ENCODE results near the gene LAMA2. TPM values are rescaled to one million over a fixed set of nuclear protein-coding genes. Genes with fewer than 3 reads are reported as not detected.

LAMA2 gene
- total and polyA plus RNA-seq, 2 donors (not counting 1 experiment from before 2014, with no cell fraction given), result 19.5 to 67.5 TPM

DNA sequence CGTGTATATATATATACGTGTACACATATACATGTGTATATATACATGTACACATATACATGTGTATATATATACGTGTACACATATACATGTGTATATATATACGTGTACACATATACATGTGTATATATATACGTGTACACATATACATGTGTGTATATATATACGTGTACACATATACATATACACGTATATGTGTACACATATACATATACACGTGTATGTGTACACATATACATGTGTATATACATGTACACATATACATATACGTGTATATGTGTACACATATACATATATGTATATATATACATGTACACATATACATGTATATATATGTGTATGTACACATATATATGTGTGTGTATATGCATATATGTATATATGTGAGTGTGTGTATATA lies 317.2 kb downstream of the LAMA2 start:
- no peaks in the 10 kb centered on the region for H3K4me1 ChIP-seq (ENCODE audit: control insufficient read depth, extremely low read depth, insufficient read depth, low read length)
- H3K79me2 ChIP-seq (ENCODE audit: control insufficient read depth, insufficient read depth, low read length), result no peaks in the 10 kb centered on the region
- H3K4me2 ChIP-seq (ENCODE audit: extremely low read depth, insufficient read depth, low read length), result no peak overlapping the region
- no peaks in the 10 kb centered on the region for H4K20me1 ChIP-seq (ENCODE audit: control insufficient read depth, extremely low read depth, insufficient read depth, low read length)
- H3K9ac ChIP-seq (ENCODE audit: insufficient read depth, low read length), result no peak overlapping the region
- DNase-seq (ENCODE audit: low read depth in 2 of 2), result no peak
- no peak overlapping the region for H3K27ac ChIP-seq (ENCODE audit: insufficient read depth, low read length)
- TF ChIP-seq, protein P1, sequence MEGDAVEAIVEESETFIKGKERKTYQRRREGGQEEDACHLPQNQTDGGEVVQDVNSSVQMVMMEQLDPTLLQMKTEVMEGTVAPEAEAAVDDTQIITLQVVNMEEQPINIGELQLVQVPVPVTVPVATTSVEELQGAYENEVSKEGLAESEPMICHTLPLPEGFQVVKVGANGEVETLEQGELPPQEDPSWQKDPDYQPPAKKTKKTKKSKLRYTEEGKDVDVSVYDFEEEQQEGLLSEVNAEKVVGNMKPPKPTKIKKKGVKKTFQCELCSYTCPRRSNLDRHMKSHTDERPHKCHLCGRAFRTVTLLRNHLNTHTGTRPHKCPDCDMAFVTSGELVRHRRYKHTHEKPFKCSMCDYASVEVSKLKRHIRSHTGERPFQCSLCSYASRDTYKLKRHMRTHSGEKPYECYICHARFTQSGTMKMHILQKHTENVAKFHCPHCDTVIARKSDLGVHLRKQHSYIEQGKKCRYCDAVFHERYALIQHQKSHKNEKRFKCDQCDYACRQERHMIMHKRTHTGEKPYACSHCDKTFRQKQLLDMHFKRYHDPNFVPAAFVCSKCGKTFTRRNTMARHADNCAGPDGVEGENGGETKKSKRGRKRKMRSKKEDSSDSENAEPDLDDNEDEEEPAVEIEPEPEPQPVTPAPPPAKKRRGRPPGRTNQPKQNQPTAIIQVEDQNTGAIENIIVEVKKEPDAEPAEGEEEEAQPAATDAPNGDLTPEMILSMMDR (conservative IDR thresholded peaks at IDR 0.05 in 1 of 2, IDR thresholded peaks at IDR 0.05 in 1 of 2; ENCODE audit: low read depth in 1 of 2, low read length in 2 of 2), result no peak
- no peak for TF ChIP-seq EZH2 (IDR thresholded peaks at IDR 0.05; ENCODE audit: low read length, missing control alignments)
- H3K9me3 ChIP-seq (ENCODE audit: control insufficient read depth, insufficient read depth, low read depth, low read length), result no peaks in the 10 kb centered on the region
- H3K4me3 ChIP-seq (replicated peaks in 1 of 4; ENCODE audit: control extremely low read depth in 1 of 4, insufficient read depth in 1 of 4, low read depth in 3 of 4, low read length in 4 of 4), result no peak overlapping the region
- no peak overlapping the region for H2AFZ ChIP-seq (ENCODE audit: low read length)
- no peaks in the 10 kb centered on the region for H3K36me3 ChIP-seq (ENCODE audit: control insufficient read depth, insufficient read depth, low read length)
- H3K27me3 ChIP-seq (ENCODE audit: control insufficient read depth, insufficient read depth, low read length), result no peaks in the 10 kb centered on the region

DNA sequence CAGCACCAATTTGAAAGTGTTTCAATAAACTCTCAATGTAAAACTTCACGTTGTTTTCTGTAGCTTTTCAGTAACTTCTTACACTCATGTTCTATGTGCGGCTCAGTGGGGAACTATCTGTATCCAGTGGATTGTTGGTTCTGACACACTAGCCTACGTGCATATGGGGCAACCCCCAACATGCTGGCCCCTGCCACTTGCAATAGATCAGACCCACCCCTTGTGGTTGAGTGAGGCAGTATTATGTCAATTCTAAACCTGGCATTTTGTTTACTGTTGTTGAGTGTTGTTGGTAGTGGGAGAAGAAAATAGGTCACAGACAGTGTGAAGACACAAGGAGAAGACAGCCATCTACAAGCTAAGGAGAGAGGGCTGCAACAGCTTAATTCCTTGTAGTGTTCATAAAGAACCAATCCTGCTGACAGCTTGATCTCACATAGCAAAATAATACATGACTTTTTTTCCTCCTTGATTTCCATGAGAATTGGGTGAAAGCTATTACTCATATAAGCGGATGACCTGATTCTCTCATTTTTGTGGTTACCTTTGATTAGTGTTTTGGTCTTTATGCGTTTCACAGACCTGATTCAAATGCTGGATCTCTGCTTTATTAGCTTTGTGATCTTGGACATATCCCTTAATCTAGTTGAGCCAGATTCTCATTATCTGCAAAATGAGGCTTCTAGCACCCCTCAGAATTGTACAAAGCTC lies 320.4 kb downstream of the LAMA2 start:
- TF ChIP-seq, protein P1 (conservative IDR thresholded peaks at IDR 0.05 in 1 of 2, IDR thresholded peaks at IDR 0.05 in 1 of 2; ENCODE audit: low read depth in 1 of 2, low read length in 2 of 2), result no peak
- no peak for TF ChIP-seq EZH2 (IDR thresholded peaks at IDR 0.05; ENCODE audit: low read length, missing control alignments)
- no peak overlapping the region for H3K4me3 ChIP-seq (replicated peaks in 1 of 4; ENCODE audit: control extremely low read depth in 1 of 4, insufficient read depth in 1 of 4, low read depth in 3 of 4, low read length in 4 of 4)
- H3K9ac ChIP-seq (ENCODE audit: insufficient read depth, low read length), result no peak overlapping the region
- H4K20me1 ChIP-seq (ENCODE audit: control insufficient read depth, extremely low read depth, insufficient read depth, low read length), result no peaks in the 10 kb centered on the region
- no peak overlapping the region for H2AFZ ChIP-seq (ENCODE audit: low read length)
- H3K9me3 ChIP-seq (ENCODE audit: control insufficient read depth, insufficient read depth, low read depth, low read length), result no peaks in the 10 kb centered on the region
- no peak overlapping the region for H3K27ac ChIP-seq (ENCODE audit: insufficient read depth, low read length)
- H3K79me2 ChIP-seq (ENCODE audit: control insufficient read depth, insufficient read depth, low read length), result no peaks in the 10 kb centered on the region
- no peaks in the 10 kb centered on the region for H3K27me3 ChIP-seq (ENCODE audit: control insufficient read depth, insufficient read depth, low read length)
- H3K4me1 ChIP-seq (ENCODE audit: control insufficient read depth, extremely low read depth, insufficient read depth, low read length), result no peaks in the 10 kb centered on the region
- H3K4me2 ChIP-seq (ENCODE audit: extremely low read depth, insufficient read depth, low read length), result no peak overlapping the region
- no peaks in the 10 kb centered on the region for H3K36me3 ChIP-seq (ENCODE audit: control insufficient read depth, insufficient read depth, low read length)
- DNase-seq (ENCODE audit: low read depth in 2 of 2), result peak in 1 of 2 donors; percentile 65

DNA sequence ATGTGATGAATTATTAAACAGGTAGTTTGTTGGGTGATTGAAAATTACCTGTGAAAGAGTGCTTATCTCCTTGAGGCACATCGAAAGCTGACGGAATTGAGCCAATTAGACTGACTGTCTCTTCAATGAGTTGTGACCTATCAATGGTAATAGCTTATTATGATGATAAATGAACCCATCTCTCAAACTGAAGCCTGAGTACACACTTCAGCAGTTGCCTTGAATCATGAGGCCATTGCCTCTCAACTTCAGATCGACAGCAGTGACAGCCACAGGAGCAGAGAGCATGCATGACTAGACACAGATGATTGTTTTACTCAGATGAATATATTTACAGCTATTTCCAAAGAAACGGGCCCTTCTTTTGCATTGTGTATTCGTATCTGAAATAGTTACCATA lies 323.9 kb downstream of the LAMA2 start:
- Histone ChIP-seq H3K79me2 (ENCODE audit: control insufficient read depth, insufficient read depth, low read length) (no peaks in the 10 kb centered on the region), H3K4me3 (replicated peaks in 1 of 4; ENCODE audit: control extremely low read depth in 1 of 4, insufficient read depth in 1 of 4, low read depth in 3 of 4, low read length in 4 of 4) (no peak overlapping the region), H3K4me1 (ENCODE audit: control insufficient read depth, extremely low read depth, insufficient read depth, low read length) (no peaks in the 10 kb centered on the region), H3K27ac (ENCODE audit: insufficient read depth, low read length) (no peak overlapping the region), H3K9me3 (ENCODE audit: control insufficient read depth, insufficient read depth, low read depth, low read length) (no peaks in the 10 kb centered on the region), H4K20me1 (ENCODE audit: control insufficient read depth, extremely low read depth, insufficient read depth, low read length) (no peaks in the 10 kb centered on the region), H3K36me3 (ENCODE audit: control insufficient read depth, insufficient read depth, low read length) (no peaks in the 10 kb centered on the region), H3K9ac (ENCODE audit: insufficient read depth, low read length) (no peak overlapping the region), H2AFZ (ENCODE audit: low read length) (no peak overlapping the region), H3K4me2 (ENCODE audit: extremely low read depth, insufficient read depth, low read length) (no peak overlapping the region), H3K27me3 (ENCODE audit: control insufficient read depth, insufficient read depth, low read length) (no peaks in the 10 kb centered on the region)
- no peak for DNase-seq (ENCODE audit: low read depth in 2 of 2)
- no peak for TF ChIP-seq EZH2 (IDR thresholded peaks at IDR 0.05; ENCODE audit: low read length, missing control alignments)
- TF ChIP-seq, protein P1 (conservative IDR thresholded peaks at IDR 0.05 in 1 of 2, IDR thresholded peaks at IDR 0.05 in 1 of 2; ENCODE audit: low read depth in 1 of 2, low read length in 2 of 2), result no peak

Measured in fibroblast of lung (primary cell).